GM23338 (cell line): ENCODE results near the gene IL10.

Source experiments
- CREB1 ChIP-seq: fragments of 250-450 bp; sonication (Bioruptor Pico); IDR thresholded peaks from 2 replicates; pipeline ENCODE4 v1.5.0; 2020; ENCODE audit warnings: low read depth, mild to moderate bottlenecking, moderate library complexity
- CTCF ChIP-seq, 2 experiments: fragments of 200-600 bp in 1 of 2; sonication (generic) in 1 of 2; conservative IDR thresholded peaks; 2 replicates each; pipeline versions ENCODE4 v1.5.1 to v1.6.1; 2016 to 2017; ENCODE audit warnings: antibody characterized with exemption in 2 of 2, low read depth in 2 of 2, mild to moderate bottlenecking in 2 of 2, moderate library complexity in 1 of 2
- REST ChIP-seq: IDR thresholded peaks from one replicate; pipeline ENCODE4 v1.6.1; 2018; ENCODE audit warnings: antibody characterized with exemption; ENCODE audit not compliant: unreplicated experiment

DNA sequence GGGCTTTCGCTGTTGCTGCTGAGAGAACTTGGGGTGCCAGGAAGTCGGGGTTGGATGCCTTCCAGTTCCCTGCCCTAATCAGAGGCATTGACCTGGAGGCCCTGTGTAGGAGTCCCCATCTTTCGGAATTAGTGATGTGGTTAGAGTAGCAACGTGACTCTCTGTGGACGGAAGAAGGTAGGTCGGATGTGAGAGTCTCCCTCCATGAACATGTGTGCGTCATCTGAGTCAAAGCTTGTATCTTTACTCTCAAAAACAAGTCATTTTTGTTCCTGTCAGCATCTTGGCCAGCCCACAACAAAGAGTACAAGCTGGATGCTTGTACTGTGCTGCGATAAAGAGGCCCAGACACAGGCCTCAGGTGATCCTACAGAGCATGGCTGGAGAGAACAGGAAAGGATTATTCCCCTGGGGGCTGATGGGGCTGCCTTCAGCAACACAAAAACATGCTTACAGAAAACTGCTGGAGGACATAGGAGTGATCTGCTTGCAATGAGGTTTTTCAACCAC is 31.0 kb upstream of the IL10 start:
- TF ChIP-seq CTCF (conservative IDR thresholded peaks at IDR 0.05; ENCODE audit: low read depth in 2 of 2): no peak
- TF ChIP-seq REST: no peak
- no peak for TF ChIP-seq CREB1 (CRISPR knock-in tag)
